Tibial nerve (tissue), 3 donors: ENCODE data around the gene ADAMTS12.

Experiments used
- CTCF ChIP-seq, 5 experiments: fragments of 200-600 bp in 3 of 5; fragments of 450-650 bp in 2 of 5; sonication (generic) in 3 of 5; IDR thresholded peaks; one replicate each; pipeline ENCODE4 v1.5.1; 2016 to 2019; ENCODE audit warnings: antibody characterized with exemption in 5 of 5, mild to moderate bottlenecking in 3 of 5, moderate library complexity in 2 of 5
- POLR2A ChIP-seq, 2 donors: fragments of 450-650 bp; IDR thresholded peaks; one replicate each; pipeline ENCODE4 v1.6.1; 2017; ENCODE audit warnings: antibody characterized with exemption in 2 of 2, mild to moderate bottlenecking in 2 of 2, moderate library complexity in 2 of 2

- TF ChIP-seq CTCF (IDR thresholded peaks at IDR 0.05), result no peak
- TF ChIP-seq POLR2A (IDR thresholded peaks at IDR 0.05), result no peak
Observed at GRCh38 chr5:33888587-33888986, 3.2 kb downstream of the ADAMTS12 start.
